Endothelial cell of umbilical vein (primary cell): ENCODE results near the gene ITGA5. TPM values are rescaled to one million over a fixed set of nuclear protein-coding genes. Genes with fewer than 3 reads are reported as not detected.

Source experiments
- BruUV-seq: library from RNA; stranded (reverse); fragments of 400-500 nt; replicated peaks from 2 replicates; lab custom pipeline; 2021; lab: Mats Ljungman, UMichigan
- CTCF ChIA-PET: fragments of 300-600, 350-600 bp; sonication (Branson Sonifier 250); formaldehyde crosslinking; loops from one replicate; lab custom pipeline; 2021; ENCODE audit warnings: antibody characterized with exemption, inconsistent platforms; lab: Charles Lee
- POLR2A ChIA-PET: fragments of 300-600, 350-600 bp; sonication (Branson Sonifier 250); formaldehyde crosslinking; loops from one replicate; lab custom pipeline; 2021; ENCODE audit warnings: antibody characterized with exemption, inconsistent platforms; lab: Charles Lee
- DNase-seq: peaks from one replicate; pipeline ENCODE4 v3.0.0-alpha.2; 2011; ENCODE audit warnings: low read depth, low spot score
- FAIRE-seq: peaks from 2 replicates; lab custom pipeline; 2011; peaks lifted over from hg19 to GRCh38; lab: Jason Lieb, UNC
- H2AFZ ChIP-seq: 2 replicates; pipeline ENCODE4 v1.6.0; 2012; ENCODE audit warnings: low read depth, low read length, control low read depth, inconsistent platforms
- H3K27ac ChIP-seq: 2 replicates; pipeline ENCODE4 v1.5.1; 2011; ENCODE audit warnings: low read depth, mild to moderate bottlenecking, control low read depth, low read length, moderate library complexity; ENCODE audit not compliant: insufficient read depth
- H3K27me3 ChIP-seq, 2 experiments: 2 replicates each; pipeline versions ENCODE4 v1.6.0 to v1.6.1; 2011; ENCODE audit warnings: low read length in 2 of 2, mixed read lengths in 1 of 2; ENCODE audit not compliant: control insufficient read depth in 2 of 2, insufficient read depth in 2 of 2
- H3K36me3 ChIP-seq, 2 experiments: 2 replicates in 1 of 2; 3 replicates in 1 of 2; pipeline ENCODE4 v1.5.1; 2011; ENCODE audit warnings: low read length in 2 of 2, mild to moderate bottlenecking in 1 of 2, moderate library complexity in 1 of 2; ENCODE audit not compliant: control insufficient read depth in 2 of 2, insufficient read depth in 2 of 2; ENCODE audit errors: extremely low read depth in 1 of 2
- H3K4me1 ChIP-seq: 3 replicates; pipeline ENCODE4 v1.5.1; 2011; ENCODE audit warnings: mild to moderate bottlenecking, low read length; ENCODE audit not compliant: control insufficient read depth, insufficient read depth; ENCODE audit errors: extremely low read depth
- H3K4me2 ChIP-seq: 2 replicates; pipeline ENCODE4 v1.6.1; 2011; ENCODE audit warnings: low read length, control low read depth, mixed read lengths; ENCODE audit not compliant: insufficient read depth
- H3K4me3 ChIP-seq, 3 experiments: fragments of 200-600 bp in 1 of 3; sonication (generic), shearing (Covaris generic) in 1 of 3; replicated peaks in 1 of 3; 2 replicates each; pipeline ENCODE4 v1.5.1; 2011 to 2016; ENCODE audit warnings: control low read depth in 3 of 3, low read length in 3 of 3, mild to moderate bottlenecking in 2 of 3, inconsistent platforms in 1 of 3, low read depth in 1 of 3, moderate library complexity in 1 of 3; ENCODE audit not compliant: insufficient read depth in 1 of 3
- H3K79me2 ChIP-seq: 2 replicates; pipeline ENCODE4 v1.6.0; 2012; ENCODE audit warnings: low read length, inconsistent platforms; ENCODE audit not compliant: control insufficient read depth, insufficient read depth
- H3K9ac ChIP-seq: replicated peaks from 2 replicates; pipeline ENCODE3; 2011; ENCODE audit warnings: low read length, control low read depth; ENCODE audit not compliant: insufficient read depth; ENCODE audit errors: extremely low read depth
- H3K9me1 ChIP-seq: replicated peaks from 3 replicates; pipeline ENCODE4 v1.6.0; 2011; ENCODE audit warnings: mild to moderate bottlenecking, low read length; ENCODE audit not compliant: control insufficient read depth, insufficient read depth; ENCODE audit errors: extremely low read depth
- H3K9me3 ChIP-seq: replicated peaks from 2 replicates; pipeline ENCODE4 v1.5.1; 2012; ENCODE audit warnings: low read length, inconsistent platforms; ENCODE audit not compliant: control insufficient read depth, insufficient read depth
- H4K20me1 ChIP-seq: replicated peaks from 2 replicates; pipeline ENCODE3; 2011; ENCODE audit warnings: mild to moderate bottlenecking, low read length; ENCODE audit not compliant: control insufficient read depth, insufficient read depth; ENCODE audit errors: extremely low read depth
- EZH2 ChIP-seq: IDR thresholded peaks from 2 replicates; pipeline ENCODE4 v1.6.1; 2012; ENCODE audit warnings: borderline replicate concordance, low read depth, mild to moderate bottlenecking, moderate library complexity, low read length, inconsistent platforms; ENCODE audit not compliant: severe bottlenecking
- FOS ChIP-seq: IDR thresholded peaks from 2 replicates; pipeline ENCODE4 v1.6.1; 2011; ENCODE audit warnings: mild to moderate bottlenecking, low read length, moderate library complexity, borderline replicate concordance; ENCODE audit not compliant: insufficient read depth
- GATA2 ChIP-seq: IDR thresholded peaks from 2 replicates; pipeline ENCODE4 v1.7.0; 2011; ENCODE audit warnings: low read depth, mild to moderate bottlenecking, moderate library complexity, mixed read lengths, low read length; ENCODE audit not compliant: insufficient read length, insufficient read depth
- JUN ChIP-seq: IDR thresholded peaks from 2 replicates; pipeline ENCODE4 v1.6.1; 2011; ENCODE audit warnings: borderline replicate concordance, low read depth; ENCODE audit not compliant: insufficient read length, insufficient read depth
- MYC ChIP-seq: IDR thresholded peaks from one replicate; pipeline ENCODE4 v1.6.1; 2011; ENCODE audit warnings: mild to moderate bottlenecking, low read depth, low read length
- POLR2A ChIP-seq: IDR thresholded peaks from 2 replicates; pipeline ENCODE4 v1.6.1; 2012; ENCODE audit warnings: low read depth, mild to moderate bottlenecking, control low read depth, low read length
- POLR2AphosphoS5 ChIP-seq: IDR thresholded peaks from 2 replicates; pipeline ENCODE4 v1.6.1; 2012; ENCODE audit warnings: low read depth, mild to moderate bottlenecking, control low read depth, low read length, moderate library complexity; ENCODE audit not compliant: insufficient read depth
- dilution Hi-C: fragments of 300-500 bp; cut with MboI; formaldehyde crosslinking; loops from one replicate; pipeline ENCODE4 v1.15.0; 2019; ENCODE audit warnings: low sequenced_read_pairs; ENCODE audit not compliant: extremely low pct_ligation_motif_present
- intact Hi-C: fragments of 100-400 bp; cut with micrococcal nuclease; formaldehyde crosslinking; loops from one replicate; pipeline ENCODE4 v1.10.0; 2022
- polyA plus RNA-seq, 4 experiments: library from polyadenylated mRNA; depleted of rRNA in 3 of 4; stranded (reverse) in 3 of 4; unstranded in 1 of 4; fragments of >200 nt; gene quantifications; 2 replicates each; pipeline versions ENCODE4 v1.2.1 to v1.2.3, GENCODE V29; 2011 to 2012; ENCODE audit warnings: missing spikeins in 1 of 4
- total RNA-seq: library from RNA; stranded (reverse); gene quantifications from 2 replicates; pipeline ENCODE4 v1.2.3, GENCODE V29; 2021
- TF ChIP-seq, protein P1 (sequence below), 2 donors: IDR thresholded peaks; 1 replicate in 1 of 2; 2 replicates in 1 of 2; pipeline ENCODE4 v1.5.1; 2011; ENCODE audit warnings: low read length in 2 of 2, mild to moderate bottlenecking in 2 of 2, moderate library complexity in 2 of 2, control low read depth in 1 of 2, inconsistent platforms in 1 of 2, low read depth in 1 of 2; ENCODE audit not compliant: insufficient read depth in 1 of 2; ENCODE audit errors: extremely low read depth in 1 of 2
- TF ChIP-seq, protein P2 (sequence below): IDR thresholded peaks from 2 replicates; pipeline ENCODE4 v1.6.1; 2011; ENCODE audit not compliant: insufficient read depth, insufficient read length

ITGA5 gene
- total and polyA plus RNA-seq, 2 donors (not counting 3 experiments of a cell fraction or from before 2014, with no cell fraction given) = 657 to 938 TPM

DNA sequence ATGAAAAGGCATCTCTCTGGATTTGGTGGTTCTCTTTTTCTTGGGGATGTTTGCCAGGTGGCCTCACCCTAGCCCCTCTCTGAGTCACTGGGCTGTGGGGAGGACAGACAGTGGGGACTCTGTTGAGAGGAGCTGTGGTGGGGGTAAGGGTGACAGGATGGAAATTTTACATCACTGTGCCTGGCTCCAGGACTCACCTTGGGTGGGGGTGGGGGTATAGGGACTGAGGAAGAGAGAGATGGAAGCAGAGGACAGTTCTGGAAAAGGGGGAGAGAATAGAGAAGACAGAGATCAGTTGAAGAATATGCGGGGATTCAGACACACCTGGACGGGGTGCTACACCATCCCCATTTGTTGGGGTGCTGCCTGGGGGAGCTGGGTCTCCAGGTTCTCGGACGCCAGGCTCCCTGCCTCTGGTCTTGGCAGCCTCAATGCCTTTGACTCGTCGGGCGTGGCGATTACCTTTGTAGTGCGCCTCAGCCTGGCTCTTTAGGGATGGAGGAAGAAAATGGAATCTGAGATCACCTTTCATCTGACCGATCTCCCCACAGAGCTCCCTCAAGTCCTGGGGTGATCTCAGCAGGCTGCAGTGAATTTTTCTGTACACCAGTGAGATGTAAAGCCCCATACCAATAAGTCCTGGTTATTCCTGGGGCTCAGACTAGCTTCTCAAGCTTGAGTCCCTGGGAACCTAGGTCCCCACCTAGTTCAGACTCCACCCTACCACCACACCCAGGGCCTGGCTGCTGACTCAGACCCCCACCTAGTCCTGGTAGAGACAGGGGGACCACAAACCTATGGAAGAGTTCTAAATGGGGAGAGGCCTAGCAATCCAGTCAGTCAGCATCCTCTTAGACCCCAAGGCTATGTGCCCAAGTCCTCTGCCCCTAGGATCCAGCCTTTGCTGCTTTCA lies 45.2 kb downstream of the ITGA5 start:
- Histone ChIP-seq H3K9me1 (no peaks in the 10 kb centered on the region), H3K27ac (no peak overlapping the region), H4K20me1 (no peaks in the 10 kb centered on the region), H3K4me3 (no peak overlapping the region), H3K4me2 (no peak overlapping the region), H3K27me3 (no peaks in the 10 kb centered on the region), H2AFZ (no peak overlapping the region), H3K9me3 (no peaks in the 10 kb centered on the region), H3K36me3 (no peaks in the 10 kb centered on the region), H3K9ac (no peak overlapping the region), H3K79me2 (no peaks in the 10 kb centered on the region), H3K4me1 (peaks cover 25% of the 10 kb centered on the region)
- CTCF ChIA-PET = interaction anchor here (1.3 kb wide), 1 partner anchor 65 kb away, joined by 4 read pairs; no protein-coding TSS in a partner anchor
- FAIRE-seq (no peak), DNase-seq (no peak)
- intact Hi-C loops (no loop called here), dilution Hi-C loops (no loop called here)
- TF ChIP-seq GATA2 (no peak), MYC (no peak), POLR2AphosphoS5 (no peak), POLR2A (no peak), FOS (no peak), JUN (no peak), EZH2 (no peak)
- TF ChIP-seq, protein P1, sequence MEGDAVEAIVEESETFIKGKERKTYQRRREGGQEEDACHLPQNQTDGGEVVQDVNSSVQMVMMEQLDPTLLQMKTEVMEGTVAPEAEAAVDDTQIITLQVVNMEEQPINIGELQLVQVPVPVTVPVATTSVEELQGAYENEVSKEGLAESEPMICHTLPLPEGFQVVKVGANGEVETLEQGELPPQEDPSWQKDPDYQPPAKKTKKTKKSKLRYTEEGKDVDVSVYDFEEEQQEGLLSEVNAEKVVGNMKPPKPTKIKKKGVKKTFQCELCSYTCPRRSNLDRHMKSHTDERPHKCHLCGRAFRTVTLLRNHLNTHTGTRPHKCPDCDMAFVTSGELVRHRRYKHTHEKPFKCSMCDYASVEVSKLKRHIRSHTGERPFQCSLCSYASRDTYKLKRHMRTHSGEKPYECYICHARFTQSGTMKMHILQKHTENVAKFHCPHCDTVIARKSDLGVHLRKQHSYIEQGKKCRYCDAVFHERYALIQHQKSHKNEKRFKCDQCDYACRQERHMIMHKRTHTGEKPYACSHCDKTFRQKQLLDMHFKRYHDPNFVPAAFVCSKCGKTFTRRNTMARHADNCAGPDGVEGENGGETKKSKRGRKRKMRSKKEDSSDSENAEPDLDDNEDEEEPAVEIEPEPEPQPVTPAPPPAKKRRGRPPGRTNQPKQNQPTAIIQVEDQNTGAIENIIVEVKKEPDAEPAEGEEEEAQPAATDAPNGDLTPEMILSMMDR (IDR thresholded peaks at IDR 0.05; ENCODE audit: extremely low read depth in 1 of 2, insufficient read depth in 1 of 2, low read depth in 1 of 2, low read length in 2 of 2) = no peak
- TF ChIP-seq, protein P2, sequence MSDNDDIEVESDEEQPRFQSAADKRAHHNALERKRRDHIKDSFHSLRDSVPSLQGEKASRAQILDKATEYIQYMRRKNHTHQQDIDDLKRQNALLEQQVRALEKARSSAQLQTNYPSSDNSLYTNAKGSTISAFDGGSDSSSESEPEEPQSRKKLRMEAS = no peak
- POLR2A ChIA-PET = no interaction called here
- BruUV-seq = no TSS peak
